ENCODE data around the gene SRRM4.
"Not testable (repeated sequence)": the region's sequence is repeated elsewhere in the genome, so short reads cannot be mapped to it uniquely, and the experiment has no call there.

Gene SRRM4

GRCh38 chr12:119008691-119009221 lies 27.4 kb downstream of the SRRM4 start:
- no peak for DNase-seq

DNA sequence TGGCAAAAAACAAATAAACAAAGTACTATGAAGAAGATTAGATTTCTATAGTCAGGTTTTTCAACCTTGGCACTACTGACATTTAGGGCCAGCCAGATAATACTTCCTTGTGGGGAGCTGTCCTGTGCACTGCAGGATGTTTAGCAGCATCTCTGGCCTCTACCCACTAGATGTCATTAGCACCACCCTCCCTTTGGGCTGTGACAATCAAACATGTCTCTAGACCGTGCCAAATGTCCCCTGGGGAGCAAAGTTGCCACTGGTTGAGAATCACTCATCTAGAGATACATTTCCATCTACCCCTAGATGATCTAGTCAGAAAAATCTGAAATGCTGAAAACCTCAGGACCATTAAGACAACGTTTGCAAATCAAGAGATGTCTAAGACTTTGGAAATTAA lies 29.9 kb downstream of the SRRM4 start:
- no peak for DNase-seq

- DNase-seq: no peak
Observed at GRCh38 chr12:119012179-119012578, 30.8 kb downstream of the SRRM4 start.

DNA sequence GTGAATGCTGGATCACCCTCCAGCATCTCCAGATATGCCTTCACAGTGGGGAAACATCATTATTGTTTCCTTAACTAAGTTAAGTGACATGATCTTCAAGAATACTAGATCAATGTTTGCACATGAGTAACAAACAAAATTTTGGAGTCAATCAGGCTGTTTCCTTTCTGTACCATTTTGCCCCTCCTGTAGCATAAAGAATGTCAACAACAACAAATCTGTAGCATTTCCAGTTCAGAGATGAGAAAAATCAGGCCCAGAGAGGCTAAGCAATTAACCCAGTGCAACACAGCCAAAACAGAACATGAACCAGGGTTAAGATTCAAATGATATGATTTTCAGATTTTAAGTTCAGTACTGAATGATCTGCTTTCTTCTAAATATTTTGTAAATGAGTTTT lies 31.7 kb downstream of the SRRM4 start:
- DNase-seq: no peak

DNA sequence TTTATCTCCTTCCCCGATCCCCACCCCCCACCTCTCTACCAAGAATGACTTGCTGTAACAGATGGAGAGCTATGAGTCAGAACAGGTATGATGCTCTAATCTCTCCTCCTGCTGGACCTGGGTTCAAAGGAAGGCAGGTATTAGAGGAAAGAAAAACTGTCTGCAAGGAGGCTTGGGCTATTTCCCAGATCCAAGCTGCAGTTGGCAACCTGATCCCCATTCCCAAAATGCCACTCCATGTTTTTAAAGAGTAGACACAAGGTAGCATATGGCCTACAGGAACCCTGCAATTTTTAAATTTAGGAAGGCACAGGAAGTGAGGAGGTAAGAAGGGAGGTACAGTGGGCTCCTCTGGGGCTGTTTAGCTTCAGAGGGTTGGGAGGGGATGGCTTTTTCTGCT lies 33.0 kb downstream of the SRRM4 start:
- DNase-seq: no peak

DNA sequence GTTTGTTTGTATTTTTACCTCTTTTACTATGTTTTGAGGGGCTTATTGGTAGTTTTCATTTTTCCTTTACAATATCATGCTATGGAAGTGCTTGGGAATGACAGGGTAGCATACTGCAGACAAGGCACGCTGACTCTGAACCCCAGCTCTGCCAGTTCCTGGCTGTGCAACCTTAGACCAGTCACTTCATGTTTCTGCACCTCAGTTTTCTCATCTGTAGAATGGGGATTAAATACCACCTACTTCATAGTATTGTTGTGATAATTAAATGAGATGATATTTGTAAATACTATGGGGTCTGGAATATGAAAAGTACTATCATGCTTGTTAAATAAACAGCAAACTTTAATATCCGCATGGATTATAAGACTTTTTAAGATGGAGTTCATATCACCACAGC lies 35.4 kb downstream of the SRRM4 start:
- DNase-seq: no peak

- no peak for DNase-seq
Observed at GRCh38 chr12:119019166-119019565, 37.8 kb downstream of the SRRM4 start.

DNA sequence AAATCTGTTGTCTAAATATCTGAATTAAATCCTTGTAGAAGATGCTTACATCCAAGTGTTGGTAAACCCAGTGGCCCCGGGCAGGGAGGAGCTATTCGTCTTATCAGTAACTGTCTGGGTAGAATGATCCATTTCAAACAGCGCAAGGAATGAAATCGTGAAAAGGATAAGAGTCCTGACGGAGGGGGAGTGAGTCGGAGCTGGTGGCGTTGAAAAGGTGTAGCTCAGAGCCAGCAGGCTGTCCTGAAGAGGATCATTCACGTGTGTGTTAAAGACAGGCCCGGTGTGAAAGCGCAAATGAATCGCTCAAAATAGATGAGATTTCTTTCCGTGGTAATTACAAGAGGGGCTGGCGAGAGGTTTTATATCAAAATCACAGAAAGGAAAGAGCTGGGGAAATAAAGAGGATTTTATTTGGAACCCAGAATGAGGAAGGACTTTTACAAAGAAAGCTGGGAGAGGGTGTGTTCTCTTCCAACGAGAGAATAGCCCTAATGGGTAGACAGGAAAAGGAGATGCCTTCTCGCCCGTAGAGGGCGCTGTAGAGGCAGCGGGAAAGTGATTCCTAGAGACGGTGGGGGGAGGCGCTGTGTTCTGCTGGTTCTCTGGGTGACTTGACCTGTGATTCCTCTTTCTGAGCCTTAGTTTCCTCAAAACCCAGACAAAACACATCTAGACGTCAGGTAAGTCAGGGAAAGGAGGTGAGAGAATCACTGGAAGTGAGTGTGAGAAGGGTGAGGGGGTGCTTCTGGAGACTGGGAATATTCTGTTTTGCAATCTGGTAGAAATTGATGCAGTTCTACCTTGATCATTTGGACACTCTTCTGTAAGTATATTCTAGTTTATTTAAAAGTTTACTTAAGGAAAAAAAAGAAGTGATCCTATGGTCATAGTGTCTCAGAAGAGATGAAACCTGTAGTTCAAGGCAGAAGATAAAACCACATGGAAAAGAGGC lies 39.3 kb downstream of the SRRM4 start:
- no peak for DNase-seq

- DNase-seq: no peak
Observed at GRCh38 chr12:119024356-119024755, 43.0 kb downstream of the SRRM4 start.

DNA sequence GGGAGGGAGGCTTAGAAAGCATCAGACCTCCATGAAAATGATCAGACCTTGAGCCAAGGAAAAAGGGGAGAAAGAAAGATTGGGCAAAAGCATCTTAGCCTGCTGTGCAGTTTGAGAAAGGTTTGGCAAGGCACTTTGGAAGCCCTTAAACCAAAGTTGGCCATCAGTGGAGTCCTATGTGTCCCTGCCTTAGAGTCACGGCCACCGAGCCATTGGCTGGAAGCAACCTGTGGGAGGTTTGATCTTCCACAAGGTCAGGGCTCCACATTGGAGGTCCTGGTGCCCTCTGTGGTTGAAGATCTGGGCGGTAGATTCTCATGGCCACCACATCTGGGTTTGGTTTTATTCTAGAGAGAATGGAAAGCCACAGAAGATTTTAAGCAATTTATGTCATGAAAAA lies 44.4 kb downstream of the SRRM4 start:
- DNase-seq: no peak

DNA sequence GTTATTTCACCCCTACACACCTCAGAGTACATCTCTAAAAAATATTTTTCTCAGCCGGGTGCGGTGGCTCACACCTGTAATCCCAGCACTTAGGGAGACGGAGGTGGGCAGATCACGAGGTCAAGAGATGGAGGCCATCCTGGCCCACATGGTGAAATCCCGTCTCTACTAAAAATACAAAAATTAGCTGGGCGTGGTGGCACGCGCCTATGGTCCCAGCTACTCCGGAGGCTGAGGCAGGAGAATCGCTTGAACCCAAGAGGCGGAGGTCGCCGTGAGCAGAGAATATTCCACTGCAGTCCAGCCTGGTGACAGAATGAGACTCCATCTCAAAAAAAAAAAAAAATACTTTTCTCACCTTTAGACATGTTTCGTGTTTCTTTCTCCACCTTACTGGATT lies 52.0 kb downstream of the SRRM4 start:
- not testable (repeated sequence) for DNase-seq

- no peak for DNase-seq
Observed at GRCh38 chr12:119036878-119037825, 55.8 kb downstream of the SRRM4 start.

GRCh38 chr12:119044094-119044493 lies 62.8 kb downstream of the SRRM4 start:
- no peak for DNase-seq

DNA sequence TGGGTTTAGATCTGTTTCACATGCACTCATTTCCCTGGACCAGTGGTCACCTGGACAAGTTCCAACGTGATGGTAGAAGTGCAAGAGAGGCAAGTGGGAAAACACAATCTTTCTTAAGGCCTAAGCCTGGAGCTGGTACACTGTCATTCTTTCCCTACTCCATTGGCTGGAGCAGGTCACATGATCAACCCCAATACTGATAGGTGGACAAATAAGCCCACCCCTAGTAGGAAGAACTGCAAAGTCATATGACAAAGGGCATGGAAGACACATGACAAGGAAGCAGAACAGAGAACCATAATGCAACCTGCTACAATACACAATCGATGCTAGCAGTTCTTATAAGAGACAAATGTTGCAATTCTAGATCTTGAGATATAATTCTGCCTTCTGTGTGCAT lies 66.3 kb downstream of the SRRM4 start:
- no peak for DNase-seq

- no peak for DNase-seq
Observed at GRCh38 chr12:119050663-119051062, 69.3 kb downstream of the SRRM4 start.

DNA sequence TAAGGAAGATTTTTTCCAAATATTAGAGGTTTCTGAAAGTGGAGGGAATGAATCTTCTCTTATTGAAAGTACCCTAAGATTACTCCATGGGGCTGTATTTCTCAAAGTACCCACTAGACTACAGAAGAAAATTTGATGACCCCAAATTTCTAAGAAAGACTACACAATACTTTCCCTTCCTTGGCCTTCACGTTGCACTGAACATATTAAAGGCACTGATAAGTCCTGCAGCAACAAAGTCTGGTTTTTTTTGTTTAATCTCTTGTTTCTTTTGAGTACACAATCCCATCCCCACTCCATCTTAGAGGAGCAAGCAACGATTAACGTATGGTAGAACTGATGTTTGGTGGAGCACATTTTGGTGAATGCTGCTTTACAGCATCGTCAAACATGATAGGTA lies 70.1 kb downstream of the SRRM4 start:
- no peak for DNase-seq

DNA sequence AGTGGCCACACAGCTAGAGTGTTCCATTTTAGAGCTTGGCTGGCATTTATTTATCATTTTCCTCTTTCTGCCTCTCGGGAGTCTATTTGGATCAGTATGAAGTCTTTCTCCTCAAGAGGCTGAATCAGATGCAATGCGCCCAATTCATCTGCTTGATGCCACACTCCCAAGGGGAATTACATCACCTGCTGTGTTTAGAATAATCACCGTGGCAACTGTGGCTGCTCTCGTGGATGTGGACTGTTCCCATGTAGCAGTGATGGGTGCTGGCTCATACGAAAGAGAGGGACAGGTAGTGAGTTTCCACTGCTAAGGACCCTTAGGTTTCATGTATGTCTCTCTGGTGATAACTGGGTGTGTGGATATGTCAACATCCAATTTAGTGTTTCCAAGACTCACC lies 70.7 kb downstream of the SRRM4 start:
- no peak for DNase-seq

DNA sequence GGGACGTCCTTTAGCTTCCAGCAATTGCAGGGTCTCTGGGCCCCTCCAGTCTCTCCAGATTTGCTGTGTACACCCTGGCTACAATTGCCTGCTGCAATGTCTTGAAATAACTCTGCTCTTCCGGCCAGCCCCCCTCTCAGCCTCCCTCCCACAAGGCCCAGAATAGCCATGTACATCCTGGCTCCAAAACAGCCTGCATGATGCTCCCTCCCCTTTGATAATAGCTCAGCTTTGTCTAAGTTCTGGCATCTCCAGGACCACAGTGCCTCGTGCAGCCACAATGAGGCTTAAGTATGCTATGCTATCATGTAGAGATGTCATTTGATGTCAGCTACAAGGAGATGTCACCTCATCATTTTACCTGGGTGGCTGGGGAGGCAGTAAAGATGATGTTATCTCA lies 74.6 kb downstream of the SRRM4 start:
- no peak for DNase-seq

DNA sequence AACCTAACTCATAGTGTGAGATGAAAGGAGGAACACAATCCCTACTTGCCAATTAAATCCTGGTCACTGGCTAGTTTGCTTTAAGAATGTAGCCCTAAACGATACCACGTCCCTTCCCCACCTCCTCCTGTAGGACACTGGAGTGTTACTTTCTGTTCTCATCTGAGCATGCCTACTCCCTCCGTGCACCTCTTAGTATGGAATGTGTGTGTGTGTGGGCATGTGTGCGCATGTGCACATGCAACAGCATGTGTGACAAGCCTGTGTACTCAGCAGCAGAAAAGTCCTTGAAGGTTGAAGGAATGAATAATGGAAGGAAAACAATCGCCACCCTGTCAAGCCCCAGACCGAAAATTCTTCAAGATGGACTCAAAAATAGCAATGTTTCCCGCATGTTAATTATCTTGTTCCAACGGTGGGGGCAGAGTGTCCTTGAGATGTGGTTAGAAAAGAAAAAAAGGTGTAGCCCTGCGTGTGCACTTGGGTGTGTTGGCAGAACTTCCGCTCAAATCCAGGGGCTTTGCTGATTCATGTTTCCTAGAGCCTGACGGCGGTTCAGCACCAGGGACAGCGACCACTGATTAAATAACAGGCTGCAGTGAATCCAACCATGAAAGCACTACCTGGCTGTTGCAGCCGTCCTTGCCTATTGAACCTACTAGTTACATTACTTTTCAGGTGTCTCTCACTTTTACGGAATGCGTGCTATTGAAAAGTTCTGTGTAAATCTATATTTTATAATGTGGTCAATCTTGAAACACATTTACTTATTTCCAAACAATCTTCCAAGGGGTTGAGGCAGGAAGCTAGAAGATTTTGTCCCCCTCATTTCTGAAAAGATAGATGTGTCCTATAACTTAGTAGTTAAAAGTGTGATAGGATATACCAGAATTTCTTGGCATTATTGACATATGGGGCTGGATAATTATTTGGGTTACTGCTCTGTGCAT lies 79.8 kb downstream of the SRRM4 start:
- DNase-seq: no peak

DNA sequence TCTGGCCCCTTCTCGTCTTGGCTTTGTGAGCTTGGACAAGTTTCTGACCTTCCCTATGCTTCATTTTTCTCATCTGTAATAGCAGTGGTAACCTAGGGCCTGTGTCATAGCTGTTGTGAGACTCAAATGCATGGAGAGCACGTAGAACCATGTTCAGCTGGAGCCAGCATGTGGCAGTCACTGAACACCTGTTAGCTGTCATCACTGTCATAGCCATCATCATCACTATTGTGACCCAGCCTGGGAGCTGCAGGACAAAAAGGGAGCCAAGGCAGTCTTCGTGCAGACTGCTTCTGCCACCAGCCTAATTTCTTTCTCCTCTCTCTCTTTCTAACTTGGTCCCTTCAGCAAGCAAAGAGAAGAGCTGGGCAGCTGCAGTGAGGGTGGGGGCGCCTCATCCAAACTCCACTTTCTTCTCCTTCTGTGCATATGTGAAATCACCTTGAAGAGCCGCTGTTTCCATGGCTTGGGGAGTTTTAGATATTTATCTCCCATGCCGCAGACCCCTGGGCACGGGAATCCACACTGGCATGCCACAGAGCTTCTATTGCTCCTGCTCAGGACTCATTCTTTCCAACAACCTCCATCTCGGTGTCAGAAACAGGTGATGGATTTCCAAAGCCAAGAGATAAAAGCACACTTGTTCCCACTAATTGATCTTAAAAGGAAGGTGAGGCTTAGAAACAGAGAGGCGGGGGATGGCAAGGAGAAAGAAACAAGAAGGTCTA lies 87.0 kb downstream of the SRRM4 start:
- DNase-seq: no peak

DNA sequence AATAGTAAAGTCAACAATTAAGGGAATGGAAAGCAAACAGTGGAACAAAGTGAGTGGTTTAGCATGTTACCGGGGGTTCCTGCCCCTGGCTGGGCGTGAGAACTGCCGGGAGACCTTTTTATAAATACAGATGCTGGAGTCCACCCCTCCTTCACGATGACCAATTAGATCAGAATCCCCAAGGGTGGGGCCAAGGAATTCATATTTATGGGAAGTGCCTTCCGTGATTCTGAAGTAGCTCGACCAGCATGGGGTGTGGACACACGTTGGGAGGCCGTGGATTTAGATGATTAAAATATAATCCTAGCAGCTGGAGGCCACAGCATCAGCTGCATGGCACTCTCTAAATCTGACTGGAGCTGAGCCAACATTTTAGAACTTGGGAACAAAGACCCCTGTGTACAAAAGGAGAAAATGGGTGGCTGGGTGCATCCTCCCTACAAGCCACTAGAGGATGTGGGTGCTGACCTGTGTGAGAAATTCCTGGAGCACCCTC lies 87.9 kb downstream of the SRRM4 start:
- no peak for DNase-seq

All from activated T-cell treated with anti-CD3 and anti-CD28 coated beads, Interleukin-2, amount 50 U/mL, for 1 hour (primary cell).